GM19351 (cell line): ENCODE measurements around the gene TCL1B.

Experiments used
- ATAC-seq: cut with Tn5 transposase; IDR thresholded peaks from one replicate; pipeline ENCODE4 v1.9.1; 2021; ENCODE audit warnings: mild to moderate bottlenecking, moderate library complexity; ENCODE audit not compliant: unreplicated experiment

The TCL1B gene

DNA sequence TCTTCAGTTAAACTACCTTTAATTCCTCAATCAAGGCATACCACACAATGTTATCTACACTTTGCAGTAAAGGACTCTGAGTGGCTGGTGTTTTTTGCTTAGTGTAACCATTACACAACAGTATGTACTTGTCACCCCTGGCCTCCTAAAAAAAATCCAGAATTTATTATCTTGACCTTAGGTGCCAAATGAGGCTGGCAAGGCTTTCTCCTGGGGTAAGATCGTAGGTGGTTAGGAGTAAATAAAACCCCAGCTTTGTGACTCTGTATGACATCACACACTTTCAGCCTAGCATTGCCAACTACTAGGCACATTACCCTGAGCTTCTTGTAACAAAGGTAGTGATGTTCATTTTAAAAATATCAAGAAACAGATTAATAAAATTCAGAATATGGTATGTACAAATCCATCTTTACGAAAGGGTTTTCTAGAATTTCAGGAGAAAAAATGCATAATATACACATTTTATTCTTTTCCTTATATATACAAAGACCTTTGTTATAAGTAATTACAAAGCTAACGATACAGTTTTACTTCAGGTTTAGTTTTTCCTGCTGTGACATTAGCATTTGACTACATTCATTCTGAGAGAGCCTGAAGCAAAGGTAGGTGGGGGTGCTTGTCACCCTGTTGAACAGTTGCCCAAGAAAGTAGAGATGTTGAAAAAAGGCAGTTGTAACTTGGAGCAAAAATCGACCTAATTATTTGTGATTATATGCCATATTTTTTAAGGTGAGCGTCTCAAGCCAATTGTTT is 14.2 kb downstream of the TCL1B start:
- no peak for ATAC-seq

DNA sequence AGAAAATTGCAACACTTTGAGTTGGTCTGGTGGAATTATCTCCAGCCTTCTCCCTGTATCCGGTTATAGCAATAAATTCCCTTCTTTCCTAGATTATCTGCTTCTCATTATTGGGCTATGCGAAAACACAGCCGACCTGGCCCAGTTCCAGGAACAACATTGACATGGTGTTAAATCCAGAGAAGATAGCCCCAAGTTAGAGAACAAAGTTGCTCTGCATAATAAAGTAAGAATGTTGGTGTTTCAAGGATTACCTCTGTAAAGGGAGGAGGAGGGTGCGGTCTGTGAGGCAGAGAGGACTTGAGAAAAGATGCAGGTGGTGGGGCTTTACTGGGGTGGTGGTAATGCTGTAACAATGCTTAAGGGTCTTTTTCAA is 15.6 kb downstream of the TCL1B start:
- no peak for ATAC-seq

GRCh38 chr14:95703341-95703740 is 17.1 kb downstream of the TCL1B start:
- ATAC-seq, result no peak

- ATAC-seq, result no peak
Observed at GRCh38 chr14:95703805-95704204, 17.6 kb downstream of the TCL1B start.

DNA sequence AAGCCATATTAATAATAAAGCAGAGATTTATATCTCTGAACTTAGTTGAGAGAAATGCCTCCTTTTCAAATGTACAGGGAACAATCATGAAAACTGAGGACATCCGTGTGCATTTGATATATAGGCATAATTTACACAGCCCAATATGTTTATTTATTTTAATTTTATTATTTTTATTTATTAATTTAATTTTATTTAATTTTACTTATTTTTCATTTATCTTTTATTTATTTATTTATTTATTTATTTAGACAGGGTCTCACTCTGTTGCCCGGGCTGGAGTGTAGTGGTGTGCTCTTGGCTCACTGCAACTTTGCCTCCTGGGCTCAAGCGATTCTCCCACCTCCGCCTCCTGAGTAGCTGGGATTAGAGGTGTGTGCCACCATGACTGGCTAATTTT is 19.3 kb downstream of the TCL1B start:
- ATAC-seq, result no peak

GRCh38 chr14:95707327-95707726 is 21.1 kb downstream of the TCL1B start:
- ATAC-seq, result no peak

- no peak for ATAC-seq
Observed at GRCh38 chr14:95710106-95710505, 23.9 kb downstream of the TCL1B start.

- ATAC-seq, result no peak
Observed at GRCh38 chr14:95711476-95712176, 25.4 kb downstream of the TCL1B start.

GRCh38 chr14:95712398-95712797 is 26.2 kb downstream of the TCL1B start:
- no peak for ATAC-seq

GRCh38 chr14:95713596-95714371 is 27.6 kb downstream of the TCL1B start, which contains the start of gene TCL1A:
TCL1A (minus strand) TSS chr14:95714125; CDS start chr14:95714066, 59 bp downstream.
- peak; percentile 82 for ATAC-seq

DNA sequence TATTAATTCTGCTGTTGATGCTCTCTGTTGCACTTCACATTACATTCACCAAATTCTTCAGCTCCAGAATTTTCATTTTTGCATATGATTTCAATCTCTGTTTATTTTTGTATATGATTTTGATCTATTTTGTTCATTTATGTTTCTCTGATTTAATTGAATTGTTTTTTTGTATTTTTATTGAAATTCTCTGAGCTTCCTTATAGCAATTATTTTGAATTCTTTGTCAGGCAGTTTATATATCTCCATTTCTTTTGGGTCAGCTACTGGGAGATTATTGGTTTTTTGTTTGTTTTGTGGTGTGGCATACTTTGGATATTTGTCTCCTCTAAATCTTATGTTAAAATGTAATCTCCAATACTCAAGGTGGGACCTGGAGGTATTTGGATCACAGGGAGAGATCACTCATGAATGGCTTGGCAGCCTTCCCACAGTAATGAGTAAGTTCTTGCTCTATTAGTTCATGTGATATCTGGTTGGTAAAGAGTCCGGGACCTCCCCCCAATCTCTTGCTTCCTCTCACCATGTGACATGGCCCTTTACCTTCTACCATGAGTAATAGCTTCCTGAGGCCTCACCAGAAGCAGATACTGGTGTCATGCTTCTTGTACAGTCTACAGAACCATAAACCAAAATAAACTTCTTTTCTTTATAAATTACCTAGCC is 36.4 kb downstream of the TCL1B start:
- ATAC-seq, result no peak

GRCh38 chr14:95725685-95726336 is 39.6 kb downstream of the TCL1B start:
- ATAC-seq, result peak; percentile 74

DNA sequence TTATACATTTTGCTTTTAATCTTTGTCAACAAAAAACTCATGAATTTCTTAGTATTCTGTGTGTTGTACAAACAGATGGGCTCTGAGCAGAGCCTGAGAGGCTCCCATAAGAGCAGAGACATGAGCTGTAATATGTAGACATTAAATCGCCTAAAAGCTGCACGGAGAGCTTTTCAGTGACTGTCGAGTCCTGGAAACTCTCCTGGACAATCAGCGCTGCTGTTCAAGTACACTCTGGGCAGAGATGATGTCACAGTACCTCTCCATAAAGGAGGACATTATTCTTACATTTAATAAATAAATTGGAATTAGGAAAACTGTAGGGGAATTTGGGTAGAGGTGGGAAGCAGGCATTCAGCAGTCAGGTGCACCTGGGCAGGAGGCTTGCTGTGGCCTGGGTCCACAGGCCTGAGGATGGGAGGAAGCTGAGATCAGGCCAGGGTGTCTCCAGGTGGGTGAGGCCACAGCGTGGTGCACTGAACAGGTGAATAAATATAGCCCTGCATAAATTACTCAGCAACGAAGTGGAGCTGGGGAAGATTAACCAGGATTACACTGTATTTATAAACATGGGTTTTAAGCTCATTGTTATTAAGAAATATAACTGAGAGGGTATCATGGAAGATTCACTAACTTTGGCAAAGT is 41.0 kb downstream of the TCL1B start:
- ATAC-seq, result no peak

DNA sequence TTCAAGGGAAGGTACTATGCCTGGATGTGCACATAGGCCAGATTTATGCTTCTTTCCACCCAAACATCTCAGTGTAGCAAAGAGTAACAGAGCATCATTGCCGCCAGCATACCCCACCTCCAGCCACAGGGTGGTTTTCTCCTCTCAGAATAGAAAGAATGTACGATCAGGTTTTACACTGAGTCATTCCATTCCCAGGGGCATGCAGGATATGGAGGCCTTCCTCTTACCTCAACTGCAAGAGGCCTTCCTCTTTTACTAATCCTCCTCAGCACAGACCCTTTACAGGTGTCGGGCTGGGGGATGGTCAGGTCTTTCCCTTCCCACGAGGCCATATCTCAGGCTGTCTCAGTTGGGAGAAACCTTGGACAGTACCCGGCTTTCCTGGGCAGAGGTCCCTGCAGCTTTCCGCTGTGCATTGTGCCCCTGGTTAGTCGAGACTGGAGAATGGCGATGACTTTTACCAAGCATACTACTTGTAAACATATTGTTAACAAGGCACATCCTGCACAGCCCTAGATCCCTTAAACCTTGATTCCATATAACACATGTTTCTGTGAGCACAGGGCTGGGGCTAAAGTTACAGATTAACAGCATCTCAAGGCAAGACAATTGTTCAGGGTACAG is 43.3 kb downstream of the TCL1B start:
- peak; percentile 56 for ATAC-seq

- no peak for ATAC-seq
Observed at GRCh38 chr14:95730126-95730525, 43.9 kb downstream of the TCL1B start.

GRCh38 chr14:95733212-95733611 is 47.0 kb downstream of the TCL1B start:
- ATAC-seq, result no peak

GRCh38 chr14:95739356-95739755 is 53.1 kb downstream of the TCL1B start:
- no peak for ATAC-seq

- ATAC-seq, result no peak
Observed at GRCh38 chr14:95741038-95741490, 54.8 kb downstream of the TCL1B start.

DNA sequence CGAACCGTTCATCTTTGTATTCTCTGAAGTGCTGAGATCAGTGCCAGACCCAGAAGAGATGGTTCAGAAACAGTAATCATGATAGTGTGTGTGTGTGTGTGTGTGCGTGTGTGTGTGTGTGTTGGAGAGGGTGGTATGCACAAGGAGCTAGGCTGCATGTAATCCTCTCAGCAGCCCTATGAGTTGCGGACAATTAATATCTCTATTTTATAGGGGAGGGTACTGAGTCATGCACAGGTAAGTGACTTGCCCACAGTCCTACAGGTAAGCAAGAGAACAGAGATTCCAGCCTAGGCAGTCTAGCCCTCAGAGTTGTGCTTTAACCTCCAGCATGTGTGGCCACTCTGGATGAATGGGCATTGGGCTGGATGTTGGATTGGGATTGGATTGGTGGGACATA is 55.6 kb downstream of the TCL1B start:
- ATAC-seq, result no peak
